GM18907 (cell line): ENCODE data around the gene C1orf232.

Source experiments
- ATAC-seq: cut with Tn5 transposase; IDR thresholded peaks from one replicate; pipeline ENCODE4 v1.9.1; 2021; ENCODE audit warnings: mild to moderate bottlenecking, moderate library complexity; ENCODE audit not compliant: unreplicated experiment

C1orf232 gene

DNA sequence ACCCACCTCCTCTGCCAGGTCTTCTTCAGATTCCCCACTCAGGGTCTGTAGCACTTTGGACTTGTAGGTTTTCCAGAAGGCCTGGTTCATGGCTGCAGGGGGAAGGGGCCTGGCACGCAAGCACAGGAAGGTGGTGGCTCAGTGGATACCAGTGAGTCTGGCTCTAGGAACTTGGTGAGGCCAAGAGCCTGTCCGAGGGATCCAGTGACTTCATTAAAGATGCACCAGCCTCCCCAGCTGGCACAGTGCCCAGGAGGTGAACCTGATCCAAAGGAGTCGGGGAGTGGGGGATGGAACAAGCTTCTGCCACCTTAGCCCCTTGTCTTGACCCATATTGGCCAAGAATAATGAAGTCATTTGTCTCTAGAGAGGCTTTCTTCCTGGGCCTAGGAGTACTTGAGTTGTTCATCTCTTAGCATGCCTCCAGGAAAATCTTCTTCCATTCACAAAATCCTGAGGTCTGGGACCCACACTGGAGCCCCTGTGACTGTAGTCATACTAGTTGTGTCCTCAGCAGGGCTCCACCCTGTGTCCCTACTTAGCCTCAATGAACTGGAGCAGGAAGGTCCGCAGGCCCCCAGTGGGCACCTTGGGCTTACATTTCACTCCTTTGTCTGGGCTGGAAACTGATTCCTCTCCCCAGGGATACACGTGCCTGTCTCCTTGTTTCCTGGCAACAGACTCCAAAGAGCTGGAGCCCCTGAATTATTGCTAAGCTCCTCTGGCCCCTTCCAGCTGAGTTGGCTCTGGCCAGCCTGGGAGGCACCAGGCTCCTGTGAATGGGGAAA is at the start of gene C1orf232:
Gene C1orf232, minus strand, starts transcription at position 554 of the 788 bp plus-strand sequence. Its CDS starts 464 bp downstream, at position 90.
- no peak for ATAC-seq

DNA sequence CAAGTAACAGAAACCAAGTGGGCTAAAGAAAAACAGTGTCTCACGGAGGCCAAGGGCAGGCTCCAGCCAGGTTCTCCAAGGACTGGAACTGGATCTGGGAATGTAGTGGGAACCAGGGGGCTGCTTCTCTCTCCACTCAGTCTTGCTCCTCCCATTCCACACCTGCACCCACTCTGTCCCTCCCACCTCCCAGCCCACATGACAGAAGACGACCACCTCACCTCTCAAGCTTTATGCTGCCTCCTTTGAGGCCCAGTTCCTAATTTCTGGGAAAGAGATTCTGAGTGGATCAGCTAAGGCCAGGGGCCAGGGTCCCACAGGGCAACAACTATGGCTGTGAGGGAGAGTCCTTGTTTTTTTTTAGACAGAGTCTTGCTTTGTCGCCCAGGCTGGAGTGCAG is 46.5 kb upstream of the C1orf232 start:
- ATAC-seq: no peak

DNA sequence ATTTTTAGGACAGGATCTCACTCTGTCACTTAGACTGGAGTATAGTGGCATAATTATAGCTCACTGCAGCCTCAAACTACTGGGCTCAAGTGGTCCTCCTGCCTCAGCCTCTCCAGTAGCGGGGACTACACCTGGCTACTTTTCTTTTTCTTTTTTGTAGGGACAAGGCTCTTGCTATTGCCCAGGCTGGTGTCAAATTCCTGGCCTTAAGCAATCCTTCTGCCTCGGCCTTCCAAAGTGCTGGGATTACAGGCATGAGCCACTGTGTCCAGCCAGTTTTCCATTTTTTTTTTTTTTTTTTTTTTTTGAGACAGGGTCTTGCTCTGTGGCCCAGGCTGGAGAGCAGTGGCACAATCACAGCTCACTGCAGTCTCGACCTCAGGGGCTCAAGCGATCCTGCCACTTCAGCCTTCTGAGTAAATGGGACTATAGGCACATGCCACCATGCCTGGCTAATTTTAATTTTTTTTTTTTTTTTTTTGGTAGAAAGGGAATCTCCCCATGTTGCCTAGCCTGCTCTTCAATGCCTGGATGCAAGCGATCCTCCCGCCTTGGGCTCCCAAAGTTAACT is 44.7 kb upstream of the C1orf232 start:
- ATAC-seq: no peak

DNA sequence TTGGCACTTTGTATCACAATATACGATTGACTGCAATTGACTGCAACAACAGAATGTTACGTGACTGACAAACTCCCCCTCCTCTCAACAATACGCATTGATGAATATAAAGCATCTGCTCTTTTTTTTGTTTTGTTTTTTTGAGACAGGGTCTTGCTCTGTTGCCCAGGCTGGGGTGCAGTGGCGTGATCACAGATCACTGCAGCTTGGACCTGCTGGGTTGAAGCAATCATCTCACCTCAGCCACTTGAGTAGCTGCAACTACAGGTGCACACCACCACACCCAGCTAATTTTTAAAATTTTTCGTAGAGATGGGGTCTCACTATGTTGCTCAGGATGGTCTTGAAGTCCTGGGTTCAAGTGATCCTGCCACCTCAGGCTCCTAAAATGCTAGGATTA is 44.0 kb upstream of the C1orf232 start:
- no peak for ATAC-seq

DNA sequence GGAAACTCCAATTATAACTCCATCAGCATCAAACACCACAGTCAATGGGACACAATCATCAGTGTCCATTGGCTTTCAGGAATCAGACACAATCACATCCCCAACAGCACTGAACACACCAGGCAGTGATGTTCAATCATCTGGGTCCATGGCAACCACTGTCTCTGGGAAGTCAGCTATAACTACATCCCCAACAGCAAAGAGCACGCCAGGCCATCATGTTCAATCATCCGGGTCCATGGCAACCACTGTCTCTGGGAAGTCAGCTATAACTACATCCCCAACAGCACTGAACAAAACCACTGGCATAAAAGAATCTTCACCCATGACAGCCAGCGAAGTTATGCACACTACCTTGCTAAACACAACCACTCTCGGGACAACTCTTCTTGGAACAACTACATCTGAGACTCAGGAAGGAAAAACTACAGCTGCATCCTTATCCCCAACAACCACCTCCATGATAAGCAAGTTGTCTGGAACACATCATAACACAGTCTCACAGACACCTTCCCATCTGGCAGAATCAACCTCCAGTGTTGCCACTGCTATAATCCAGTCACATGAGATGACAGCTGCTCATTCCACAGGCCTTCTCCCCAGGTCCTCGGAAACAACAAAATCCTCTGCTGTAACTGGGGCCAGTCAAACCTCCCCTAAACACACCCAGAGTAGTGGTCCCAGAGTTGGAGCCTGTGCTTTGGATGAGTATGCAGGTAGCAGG is 41.5 kb upstream of the C1orf232 start:
- ATAC-seq: no peak

DNA sequence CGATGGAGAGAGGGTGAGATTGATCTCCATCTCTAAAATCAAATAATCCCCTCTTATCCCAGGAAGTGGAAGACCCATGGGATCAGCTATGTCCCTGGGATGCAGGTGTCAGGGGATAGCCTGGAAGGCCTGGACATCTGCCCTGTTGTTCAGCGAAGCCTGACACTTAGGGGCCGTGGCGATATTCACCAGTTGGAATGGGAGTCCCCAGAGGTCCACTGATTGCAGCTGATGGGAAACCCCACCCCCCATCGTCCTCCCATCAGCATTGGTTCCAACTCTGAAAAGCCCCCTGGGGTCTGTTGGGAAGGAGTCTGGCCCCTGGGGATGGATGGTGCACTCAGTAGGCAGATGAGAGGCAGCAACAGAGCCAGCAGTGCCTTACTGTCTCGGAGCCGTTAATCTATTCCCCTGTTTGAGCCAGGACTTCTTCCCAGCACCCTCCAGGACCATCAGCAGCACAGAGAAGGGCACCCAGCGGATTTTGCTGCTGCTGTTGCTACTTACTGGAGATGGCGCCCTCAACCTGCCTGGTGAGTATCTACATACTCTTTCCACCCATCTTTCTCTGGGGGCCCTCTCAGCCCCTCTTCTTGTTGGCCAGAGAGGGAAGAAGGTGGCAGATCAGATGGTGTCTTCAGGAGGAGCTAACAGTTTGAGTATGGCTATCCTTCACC is 35.0 kb upstream of the C1orf232 start:
- no peak for ATAC-seq

DNA sequence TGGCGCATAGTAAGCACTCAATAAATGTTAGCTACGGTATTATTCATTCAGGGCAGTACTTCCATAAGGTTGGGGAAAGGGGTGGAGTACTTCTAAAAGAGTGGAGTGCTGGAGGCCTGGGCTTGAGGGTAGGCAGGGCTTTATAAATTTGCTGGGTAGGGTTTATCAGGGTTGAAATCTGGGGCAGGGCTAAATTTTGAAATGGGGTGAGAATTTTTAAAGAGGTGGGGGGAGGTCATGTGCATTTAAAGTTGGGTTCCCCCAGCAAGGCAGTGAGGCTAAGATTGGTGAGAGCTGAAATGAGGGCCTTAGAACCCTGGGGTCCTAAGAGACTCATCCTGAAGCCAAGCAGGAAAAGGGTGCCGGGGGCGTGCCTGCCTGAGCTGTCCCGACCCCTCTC is 31.6 kb upstream of the C1orf232 start:
- no peak for ATAC-seq

DNA sequence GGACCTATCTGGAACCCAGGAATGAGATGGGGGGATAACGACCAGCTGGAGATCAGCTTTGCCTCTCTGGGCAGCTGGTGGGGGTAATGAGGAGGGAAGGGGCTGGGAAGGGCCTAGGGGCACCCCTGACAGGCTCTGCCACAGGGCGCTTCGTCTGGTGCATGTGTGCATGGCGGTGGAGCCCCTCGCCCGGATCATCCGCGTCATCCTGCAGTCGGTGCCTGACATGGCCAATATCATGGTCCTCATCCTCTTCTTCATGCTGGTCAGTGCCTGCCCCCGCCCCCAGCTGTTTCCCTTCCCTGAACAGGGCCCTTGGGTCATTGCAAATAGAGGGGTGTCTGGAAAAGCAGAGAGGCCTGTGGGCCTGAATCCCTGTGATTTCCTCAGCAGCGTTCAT is 29.1 kb upstream of the C1orf232 start:
- no peak for ATAC-seq

DNA sequence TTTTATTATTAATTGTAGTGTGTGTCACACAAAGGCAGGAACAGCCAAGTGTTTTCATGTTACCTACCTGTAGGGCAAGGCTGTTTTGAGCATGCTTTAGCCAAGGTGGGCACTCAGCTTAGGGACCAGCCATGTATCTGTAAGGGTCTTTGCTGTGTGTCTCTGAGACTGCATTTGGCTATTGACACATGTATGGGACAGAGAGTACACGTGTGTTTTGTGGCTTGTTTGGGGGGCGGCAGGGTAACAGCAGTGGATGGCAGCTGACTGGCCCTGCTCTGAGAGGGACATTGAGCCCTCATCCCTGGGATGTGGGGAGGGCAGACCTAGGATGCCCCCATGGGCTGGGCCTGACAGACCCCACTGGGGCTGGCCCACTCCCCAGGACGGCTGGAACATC is 28.5 kb upstream of the C1orf232 start:
- ATAC-seq: no peak

DNA sequence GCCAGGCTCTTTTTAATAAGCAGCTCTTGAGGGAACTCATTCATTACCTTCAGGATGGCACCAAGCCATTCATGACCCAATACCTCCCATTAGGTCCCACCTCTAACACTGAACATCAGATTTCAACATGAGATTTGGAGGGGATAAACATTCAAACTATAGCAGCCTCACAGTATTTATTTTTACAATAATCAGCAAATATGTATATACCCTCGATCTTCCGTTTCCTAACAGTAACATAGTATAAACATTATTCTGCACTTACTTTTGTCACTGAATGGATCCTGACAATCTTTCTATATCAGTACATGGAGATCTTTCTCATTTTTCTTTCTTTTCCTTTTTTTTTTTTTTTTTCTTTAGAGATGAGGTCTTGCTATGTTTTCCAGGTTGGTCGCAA is 27.0 kb upstream of the C1orf232 start:
- no peak for ATAC-seq

DNA sequence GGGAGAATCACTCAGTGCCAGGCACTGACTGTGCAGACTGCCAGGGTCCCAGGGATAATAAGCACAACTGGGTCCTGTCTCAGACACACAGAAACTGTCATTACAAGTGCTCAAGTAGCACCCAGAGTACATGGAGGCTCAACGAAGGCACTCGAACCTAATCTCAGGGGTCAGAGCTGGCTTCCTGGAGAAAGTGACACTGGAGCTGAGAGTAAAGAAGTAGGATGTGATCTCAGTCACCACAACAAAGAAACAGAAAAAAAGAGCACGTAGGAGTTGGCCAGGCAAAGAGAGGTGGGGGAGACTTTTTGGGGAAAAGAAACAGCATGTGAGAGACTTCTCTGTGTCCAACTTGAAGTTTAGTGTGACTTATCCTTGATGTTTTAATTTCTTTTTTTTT is 23.0 kb upstream of the C1orf232 start:
- ATAC-seq: no peak

DNA sequence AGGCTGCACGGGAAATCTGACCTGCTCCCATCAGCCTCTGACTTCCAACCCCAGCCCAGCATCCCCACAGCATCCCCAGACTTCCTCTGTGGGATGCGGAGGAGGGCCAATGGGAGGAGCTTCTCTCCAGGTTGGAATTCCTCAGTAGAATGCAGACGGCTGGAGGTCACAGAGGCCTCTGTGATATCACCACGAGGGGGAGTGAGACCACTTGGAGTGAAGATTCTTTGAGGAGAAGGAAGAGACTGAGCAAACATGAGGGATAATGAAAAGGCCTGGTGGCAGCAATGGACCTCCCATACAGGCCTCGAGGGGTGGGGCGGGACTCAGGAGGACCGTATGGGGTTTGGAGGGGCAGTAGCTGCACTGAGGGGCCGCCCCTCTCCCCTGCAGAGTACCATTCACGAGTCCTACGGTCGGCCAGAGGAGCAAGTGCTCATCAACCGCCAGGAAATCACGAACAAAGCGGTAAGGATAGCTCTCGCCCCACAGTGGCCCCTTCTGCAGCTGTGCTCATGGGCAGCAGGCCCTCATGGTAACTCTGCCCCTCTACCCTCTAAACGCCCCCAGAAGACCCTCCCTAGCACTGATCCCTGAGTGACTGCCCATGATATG is 21.7 kb upstream of the C1orf232 start, which contains the start of gene CATSPER4:
Gene CATSPER4, plus strand, starts transcription at position 230 of the 615 bp plus-strand sequence. Its CDS starts 26 bp downstream, at position 256.
- no peak for ATAC-seq

DNA sequence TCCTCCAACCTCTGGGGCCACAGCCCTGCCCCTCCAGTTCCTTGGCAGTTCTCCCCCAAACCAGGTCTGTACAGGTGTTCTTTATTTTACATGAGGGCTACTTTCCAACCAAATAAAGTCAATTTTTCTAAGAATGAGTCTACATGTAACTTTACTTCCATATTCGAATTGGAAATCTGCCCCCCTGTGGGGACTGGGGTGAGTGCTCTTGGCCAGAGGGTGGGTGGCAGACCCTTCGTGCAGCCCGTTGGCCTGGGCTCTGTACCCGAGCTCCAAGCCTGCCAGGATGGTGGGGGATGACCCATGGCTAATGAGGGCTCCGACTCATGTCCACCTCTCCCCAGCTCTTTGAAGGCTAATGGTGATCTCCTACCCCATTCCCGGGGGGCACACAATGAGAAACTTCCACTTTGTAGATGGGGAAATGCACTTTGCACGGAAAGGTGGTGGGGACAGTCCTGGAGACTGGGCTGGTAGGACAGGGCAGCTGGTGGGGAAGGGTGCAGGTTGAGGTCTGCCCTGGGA is 21.1 kb upstream of the C1orf232 start:
- ATAC-seq: no peak

DNA sequence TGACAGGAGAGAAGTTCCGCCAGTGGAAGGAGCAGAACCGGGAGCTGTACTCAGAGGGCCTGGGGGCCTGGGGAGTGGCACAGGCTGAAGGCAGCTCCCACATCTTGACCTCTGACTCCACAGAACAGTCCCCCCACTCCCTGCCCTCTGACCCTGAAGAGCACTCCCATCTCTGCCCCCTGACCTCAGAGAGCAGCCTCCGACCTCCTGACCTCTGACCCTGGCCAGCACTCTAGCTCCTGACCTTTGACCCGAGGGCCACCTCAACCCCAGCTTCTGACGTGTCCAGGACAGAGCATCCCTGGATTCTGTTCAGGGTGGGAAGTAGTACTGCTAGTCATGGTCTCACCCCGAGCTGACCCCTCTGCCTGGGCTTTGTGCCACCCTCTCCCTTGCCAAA is 20.6 kb upstream of the C1orf232 start:
- ATAC-seq: no peak

DNA sequence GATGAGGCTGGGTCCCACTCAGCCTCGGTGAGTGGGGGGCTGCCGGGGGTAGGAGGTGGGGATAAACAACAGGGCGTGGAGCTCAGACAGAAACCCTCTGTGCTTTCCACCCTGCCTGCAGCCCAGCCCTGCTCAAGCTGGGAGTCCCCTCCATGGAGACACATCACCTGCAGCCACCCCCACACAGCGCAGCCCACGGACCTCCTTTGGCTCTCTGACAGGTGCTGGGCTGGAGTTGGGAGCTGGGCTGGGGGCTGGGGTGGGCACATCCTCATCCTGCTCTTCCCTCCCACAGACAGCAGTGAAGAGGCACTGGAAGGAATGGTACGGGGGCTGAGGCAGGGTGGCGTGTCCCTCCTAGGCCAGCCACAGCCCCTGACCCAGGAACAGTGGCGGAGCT is 19.7 kb upstream of the C1orf232 start:
- ATAC-seq: no peak

DNA sequence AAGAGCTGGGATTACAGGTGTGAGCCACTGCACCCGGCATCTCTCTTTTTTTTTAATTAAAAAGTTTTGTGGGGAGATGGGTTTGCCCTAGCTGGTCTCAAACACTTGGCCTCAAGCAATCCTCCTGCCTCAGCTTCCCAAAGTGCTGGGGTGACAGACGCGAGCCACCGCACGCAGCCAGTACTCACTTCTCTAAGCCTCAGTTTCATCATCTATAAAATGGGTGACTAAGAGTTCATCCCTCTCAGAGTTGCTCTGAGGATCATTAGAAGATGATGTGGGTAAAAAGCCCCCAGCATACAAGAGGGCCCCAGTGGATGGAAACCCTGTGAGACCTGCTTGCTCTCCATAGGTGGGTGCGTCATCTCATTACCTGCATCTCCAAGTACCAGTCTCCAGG is 19.1 kb upstream of the C1orf232 start:
- no peak for ATAC-seq

DNA sequence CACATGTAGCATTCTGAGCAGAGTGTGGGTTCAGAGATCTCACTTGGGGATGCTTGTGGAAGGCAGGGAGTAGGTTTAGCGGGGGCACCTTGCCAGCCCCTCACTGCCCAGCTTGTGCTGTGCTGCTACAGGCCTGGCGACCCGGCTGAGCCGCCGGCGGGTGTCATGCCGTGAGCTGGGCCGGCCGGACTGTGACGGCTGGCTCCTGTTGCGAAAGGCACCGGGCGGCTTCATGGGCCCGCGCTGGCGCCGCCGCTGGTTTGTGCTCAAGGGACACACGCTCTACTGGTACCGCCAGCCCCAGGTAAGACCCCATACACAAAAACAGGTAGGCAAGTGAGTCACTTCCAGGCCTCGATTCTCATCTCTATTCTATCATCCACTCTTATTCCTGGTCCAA is 16.1 kb upstream of the C1orf232 start:
- ATAC-seq: no peak

DNA sequence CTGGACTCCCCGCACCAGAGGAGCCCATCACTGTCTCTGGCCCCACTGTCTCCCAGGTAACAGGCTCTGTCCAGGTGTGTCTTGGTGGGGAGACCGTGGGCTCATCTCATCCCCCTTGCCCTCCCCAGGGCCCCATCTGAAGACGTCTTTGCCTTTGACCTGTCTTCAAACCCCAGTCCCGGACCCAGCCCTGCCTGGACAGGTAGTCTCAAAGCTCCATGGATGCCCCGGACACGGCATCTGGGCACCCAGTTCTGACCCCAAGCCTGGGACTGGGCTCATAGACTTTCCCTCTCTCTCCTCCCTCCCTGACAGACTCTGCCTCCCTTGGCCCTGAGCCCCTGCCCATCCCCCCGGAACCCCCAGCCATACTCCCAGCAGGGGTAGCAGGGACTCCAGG is 15.3 kb upstream of the C1orf232 start:
- no peak for ATAC-seq

DNA sequence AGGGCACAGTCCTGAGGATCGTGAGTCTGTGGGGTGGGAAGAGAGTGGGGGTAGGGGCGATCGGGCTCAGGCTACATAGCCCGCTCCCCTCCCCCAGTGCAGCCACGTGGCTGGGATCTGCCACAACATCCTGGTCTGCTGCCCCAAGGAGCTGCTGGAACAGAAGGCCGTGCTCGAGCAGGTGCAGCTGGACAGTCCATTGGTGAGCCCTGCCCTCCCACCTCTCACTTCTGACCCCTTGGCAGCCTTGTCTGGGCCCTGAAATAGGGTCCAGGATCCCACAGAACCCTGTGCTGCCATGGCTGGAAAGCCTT is 13.6 kb upstream of the C1orf232 start:
- no peak for ATAC-seq

DNA sequence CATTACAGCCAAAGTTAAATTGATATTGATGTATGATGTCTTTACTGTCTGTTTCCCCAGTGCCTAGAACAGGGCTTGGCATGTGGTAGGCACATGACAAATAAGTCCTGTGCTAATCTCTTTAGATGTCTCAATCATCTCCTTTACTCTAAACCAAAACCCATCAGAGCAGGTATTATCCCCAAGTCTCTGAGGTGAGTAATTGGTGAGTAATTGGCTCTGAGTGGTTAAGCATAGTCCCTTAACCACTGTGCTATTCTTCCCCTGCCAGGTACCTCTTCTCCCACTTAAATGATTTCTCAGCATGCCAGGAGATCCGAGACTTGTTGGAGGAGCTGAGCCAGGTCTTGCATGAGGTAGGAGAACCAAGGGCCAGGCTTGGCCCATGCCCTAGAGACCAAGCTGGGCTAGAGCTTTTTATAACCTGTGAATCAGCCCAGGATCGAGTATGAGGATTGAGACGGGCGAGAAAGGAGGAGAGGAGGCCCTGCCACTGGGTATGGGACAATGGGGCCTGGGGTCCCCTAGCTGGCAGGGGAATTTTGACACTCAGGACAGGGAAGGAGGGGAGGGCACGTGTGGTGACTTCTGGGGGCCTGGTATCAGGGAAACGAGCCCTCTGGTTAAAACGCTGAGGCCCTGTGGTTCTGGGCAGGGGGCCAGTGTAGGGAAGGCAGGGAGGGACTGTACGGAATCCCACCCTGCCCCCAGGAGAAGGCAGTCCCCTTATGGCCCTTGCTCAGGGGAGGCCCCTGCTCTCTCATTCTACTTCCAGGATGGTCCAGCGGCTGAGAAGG is 13.0 kb upstream of the C1orf232 start:
- ATAC-seq: no peak
